GM12878 (cell line): ENCODE measurements around the gene LEP. TPM values are rescaled to one million over a fixed set of nuclear protein-coding genes. Genes with fewer than 3 reads are reported as not detected.

ENCODE experiments used
- ATAC-seq: fragments of 200-7000 bp; cut with Tn5 transposase; 3 replicates; pipeline ENCODE4 v1.9.1; 2020; ENCODE audit warnings: mild to moderate bottlenecking, moderate library complexity
- BruUV-seq: library from RNA; stranded (reverse); fragments of 400-500 nt; replicated peaks from 2 replicates; lab custom pipeline; 2021; lab: Mats Ljungman, UMichigan
- CTCF ChIA-PET: fragments of 300-600 bp; sonication (Branson Sonifier 250); formaldehyde crosslinking; extraction: SDS; loops from one replicate; lab custom pipeline; 2021; ENCODE audit warnings: inconsistent platforms; lab: Yijun Ruan, JAX
- POLR2A ChIA-PET: fragments of 350-600 bp; formaldehyde crosslinking; extraction: SDS; loops from one replicate; lab custom pipeline; 2021; ENCODE audit warnings: inconsistent platforms; lab: Charles Lee
- RAD21 ChIA-PET: fragments of 300-600 bp; sonication (Branson Sonifier 250); formaldehyde crosslinking; loops from one replicate; lab custom pipeline; 2023; ENCODE audit warnings: antibody characterized with exemption; ENCODE audit not compliant: unreplicated experiment; lab: Charles Lee
- SMC1A ChIA-PET: fragments of 300-600 bp; sonication (Branson Sonifier 250); formaldehyde crosslinking; loops from one replicate; lab custom pipeline; 2023; ENCODE audit not compliant: unreplicated experiment, uncharacterized antibody; lab: Charles Lee
- DNase-seq: peaks from one replicate; pipeline ENCODE4 v3.0.0-alpha.2; 2011; ENCODE audit warnings: low read depth, low spot score
- FAIRE-seq: peaks from 3 replicates; lab custom pipeline; 2011; peaks lifted over from hg19 to GRCh38; lab: Jason Lieb, UNC
- H2AFZ ChIP-seq: 2 replicates; pipeline ENCODE4 v1.6.0; 2011; ENCODE audit warnings: low read depth, low read length, control low read depth; ENCODE audit not compliant: control insufficient read depth
- H3K27ac ChIP-seq: 2 replicates; pipeline ENCODE4 v1.5.1; 2011; ENCODE audit warnings: control low read depth; ENCODE audit not compliant: control insufficient read depth, insufficient read depth
- H3K27me3 ChIP-seq, 2 experiments: replicated peaks in 1 of 2; 2 replicates each; pipeline versions ENCODE4 v1.6.0 to v1.6.1; 2011; ENCODE audit warnings: low read length in 1 of 2; ENCODE audit not compliant: control insufficient read depth in 2 of 2, insufficient read depth in 2 of 2
- H3K36me3 ChIP-seq, 2 experiments: 2 replicates each; pipeline ENCODE4 v1.5.1; 2011; ENCODE audit warnings: low read length in 1 of 2; ENCODE audit not compliant: control insufficient read depth in 2 of 2, insufficient read depth in 2 of 2
- H3K4me1 ChIP-seq: 2 replicates; pipeline ENCODE4 v1.6.1; 2011; ENCODE audit warnings: mild to moderate bottlenecking, low read length, moderate library complexity, mixed read lengths; ENCODE audit not compliant: control insufficient read depth, insufficient read depth
- H3K4me2 ChIP-seq: 2 replicates; pipeline ENCODE4 v1.6.0; 2011; ENCODE audit warnings: control low read depth; ENCODE audit not compliant: control insufficient read depth, insufficient read depth
- H3K4me3 ChIP-seq: fragments of 200-600 bp; sonication (generic); 2 replicates; pipeline ENCODE4 v1.5.1; 2016
- H3K79me2 ChIP-seq: 2 replicates; pipeline ENCODE4 v1.6.0; 2011; ENCODE audit warnings: low read length; ENCODE audit not compliant: control insufficient read depth, insufficient read depth
- H3K9ac ChIP-seq: 2 replicates; pipeline ENCODE4 v1.8.0; 2011; ENCODE audit warnings: low read length, control low read depth, mixed read lengths; ENCODE audit not compliant: control insufficient read depth, insufficient read depth
- H3K9me3 ChIP-seq: replicated peaks from 3 replicates; pipeline ENCODE4 v1.5.1; 2011; ENCODE audit warnings: mild to moderate bottlenecking, low read length; ENCODE audit not compliant: control insufficient read depth, insufficient read depth
- H4K20me1 ChIP-seq: 2 replicates; pipeline ENCODE4 v1.6.0; 2011; ENCODE audit not compliant: control insufficient read depth, insufficient read depth
- CBX3 ChIP-seq: fragments of 200-600 bp; sonication (generic); IDR thresholded peaks from 2 replicates; pipeline ENCODE4 v1.6.1; 2016; ENCODE audit warnings: low read depth, borderline replicate concordance
- CBX5 ChIP-seq: sonication (generic); IDR thresholded peaks from 2 replicates; pipeline ENCODE4 v1.6.1; 2016; ENCODE audit warnings: low read depth, moderate library complexity, mild to moderate bottlenecking, inconsistent platforms
- CHD1 ChIP-seq: IDR thresholded peaks from 2 replicates; pipeline ENCODE4 v1.6.1; 2012; ENCODE audit warnings: low read depth, low read length, improper control_type of control experiment
- CREB1 ChIP-seq: IDR thresholded peaks from 2 replicates; pipeline ENCODE4 v1.6.1; 2012; ENCODE audit warnings: low read depth, mild to moderate bottlenecking, inconsistent platforms
- CREM ChIP-seq: IDR thresholded peaks from 2 replicates; pipeline ENCODE4 v1.6.1; 2014; ENCODE audit warnings: antibody characterized with exemption, low read depth
- E4F1 ChIP-seq: fragments of 450-650 bp; IDR thresholded peaks from 2 replicates; pipeline ENCODE4 v1.6.1; 2018; ENCODE audit warnings: borderline replicate concordance, mild to moderate bottlenecking; ENCODE audit not compliant: partially characterized antibody
- NFXL1 ChIP-seq: fragments of 450-650 bp; IDR thresholded peaks from 2 replicates; pipeline ENCODE4 v1.6.1; 2017; ENCODE audit warnings: antibody characterized with exemption, mild to moderate bottlenecking, borderline replicate concordance
- NR2C1 ChIP-seq: fragments of 450-650 bp; IDR thresholded peaks from 2 replicates; pipeline ENCODE4 v1.6.1; 2017; ENCODE audit warnings: antibody characterized with exemption, mild to moderate bottlenecking, moderate library complexity
- NR2F1 ChIP-seq: fragments of 450-650 bp; conservative IDR thresholded peaks from 2 replicates; pipeline ENCODE4 v1.6.1; 2017; ENCODE audit warnings: mild to moderate bottlenecking
- PAX5 ChIP-seq: IDR thresholded peaks from 2 replicates; pipeline ENCODE4 v1.6.1; 2011; ENCODE audit warnings: low read depth, low read length, borderline replicate concordance
- RB1 ChIP-seq: fragments of 450-650 bp; formaldehyde crosslinking; IDR thresholded peaks from 2 replicates; pipeline ENCODE4 v1.6.1; 2017; ENCODE audit warnings: mild to moderate bottlenecking, borderline replicate concordance
- TBL1XR1 ChIP-seq: IDR thresholded peaks from 2 replicates; pipeline ENCODE4 v1.6.1; 2012; ENCODE audit warnings: low read depth, low read length, improper control_type of control experiment
- TCF12 ChIP-seq: IDR thresholded peaks from 2 replicates; pipeline ENCODE4 v1.6.1; 2011; ENCODE audit warnings: low read depth, mild to moderate bottlenecking, low read length
- TCF3 ChIP-seq: IDR thresholded peaks from 2 replicates; pipeline ENCODE4 v1.6.1; 2012; ENCODE audit warnings: low read depth, mild to moderate bottlenecking, low read length, borderline replicate concordance; ENCODE audit not compliant: insufficient read depth
- USF1 ChIP-seq: IDR thresholded peaks from 2 replicates; pipeline ENCODE4 v1.6.1; 2011; ENCODE audit warnings: borderline replicate concordance, low read depth, mild to moderate bottlenecking, moderate library complexity, mixed read lengths, low read length; ENCODE audit not compliant: insufficient read depth; ENCODE audit errors: extremely low read length
- USF2 ChIP-seq: IDR thresholded peaks from 2 replicates; pipeline ENCODE4 v1.6.1; 2011; ENCODE audit warnings: low read depth, low read length, improper control_type of control experiment, borderline replicate concordance
- YY1 ChIP-seq: IDR thresholded peaks from 2 replicates; pipeline ENCODE4 v1.6.1; 2011; ENCODE audit warnings: low read depth, mild to moderate bottlenecking, low read length
- ZNF274 ChIP-seq: IDR thresholded peaks from one replicate; pipeline ENCODE4 v1.8.0; 2011; ENCODE audit not compliant: insufficient read length, insufficient read depth
- ZNF384 ChIP-seq: IDR thresholded peaks from 2 replicates; pipeline ENCODE4 v1.6.1; 2012; ENCODE audit warnings: low read depth, mild to moderate bottlenecking, low read length, improper control_type of control experiment, borderline replicate concordance
- ZNF622 ChIP-seq: fragments of 450-650 bp; IDR thresholded peaks from 2 replicates; pipeline ENCODE4 v1.6.1; 2017; ENCODE audit warnings: mild to moderate bottlenecking, inconsistent platforms
- WGBS: methylation state at CpG from one replicate; pipeline ENCODE4 v1.1.6; 2016; ENCODE audit warnings: low lambda C conversion rate; ENCODE audit not compliant: insufficient replicate concordance, insufficient coverage; ENCODE audit errors: missing lambda C conversion rate; 5-methylcytosine and 5-hydroxymethylcytosine counted together
- in situ Hi-C: fragments of 300-500 bp; cut with MboI; formaldehyde crosslinking; loops from 9 replicates; pipeline ENCODE4 v1.14.3; 2018; ENCODE audit warnings: mixed read lengths
- intact Hi-C: fragments of 100-400 bp; cut with micrococcal nuclease; formaldehyde crosslinking; loops from one replicate; pipeline ENCODE4 v1.14.2; 2022; ENCODE audit not compliant: unreplicated experiment
- polyA plus RNA-seq, 11 experiments: library from polyadenylated mRNA; depleted of rRNA in 4 of 11; unstranded in 6 of 11; stranded (reverse) in 5 of 11; fragments of >200 nt; fragmentation: Nextera tagmentation in 4 of 11; fragmentation: Illumina TruSeq in 1 of 11; extraction: Ambion mirVana in 4 of 11; extraction: Trizol in 1 of 11; gene quantifications; 1 replicate in 1 of 11; 2 replicates in 10 of 11; pipeline versions ENCODE4 v1.2.1 to v1.2.3, GENCODE V29; 2011 to 2016; ENCODE audit warnings: inconsistent platforms in 2 of 11, missing spikeins in 2 of 11, low read depth in 1 of 11
- total RNA-seq, 4 experiments: library from RNA; depleted of rRNA in 3 of 4; stranded (reverse); fragments of >200 nt in 3 of 4; fragmentation: Illumina TruSeq in 1 of 4; extraction: Trizol in 1 of 4; gene quantifications; 2 replicates each; pipeline versions ENCODE4 v1.2.1 to v1.2.3, GENCODE V29; 2013 to 2021

LEP gene
- total and polyA plus RNA-seq, 10 of the 15 experiments (the other 5 are each of a cell fraction or from before 2014, with no cell fraction given): not detected

- ChIA-PET CTCF (no interaction called here), RAD21 (no interaction called here), POLR2A (no interaction called here), SMC1A (interaction anchor here (0.6 kb wide), 1 partner anchor 44 kb away, joined by 4 read pairs; no protein-coding TSS in a partner anchor)
- Histone ChIP-seq H2AFZ (no peak overlapping the region), H3K27ac (no peak overlapping the region), H3K36me3 (no peaks in the 10 kb centered on the region), H3K9me3 (no peaks in the 10 kb centered on the region), H4K20me1 (no peaks in the 10 kb centered on the region), H3K79me2 (no peaks in the 10 kb centered on the region), H3K4me3 (no peak overlapping the region), H3K4me2 (no peak overlapping the region), H3K9ac (no peak overlapping the region), H3K4me1 (no peaks in the 10 kb centered on the region), H3K27me3 (peaks cover 0 to 2% of the 10 kb centered on the region in 2 experiments; a peak in 2 of 4 replicates)
- no peak for TF ChIP-seq RB1
- TF ChIP-seq CREM: no peak
- TF ChIP-seq CBX5: no peak
- no peak for TF ChIP-seq ZNF274
- TF ChIP-seq NR2C1: no peak
- no peak for TF ChIP-seq ZNF384
- TF ChIP-seq USF1: no peak
- no peak for TF ChIP-seq NFXL1
- no peak for TF ChIP-seq CBX3
- TF ChIP-seq TCF12: no peak
- TF ChIP-seq YY1: no peak
- no peak for TF ChIP-seq CHD1
- TF ChIP-seq TBL1XR1: no peak
- no peak for TF ChIP-seq E4F1
- no peak for TF ChIP-seq ZNF622
- TF ChIP-seq NR2F1: no peak
- TF ChIP-seq CREB1: no peak
- TF ChIP-seq PAX5: no peak
- TF ChIP-seq TCF3: no peak
- no peak for TF ChIP-seq USF2
- DNase-seq: no peak
- in situ Hi-C loops (no loop called here), intact Hi-C loops (no loop called here)
- WGBS: 22% methylated on average over 4 of the region's 4 CpGs
- no peak for FAIRE-seq
- BruUV-seq: no TSS peak
- no peak for ATAC-seq
Observed at GRCh38 chr7:128267595-128267924, 26.5 kb downstream of the LEP start.
